HG02970 (cell line): Measurements from ENCODE around the gene OR14C36.
"Not testable (repeated sequence)": the region's sequence is repeated elsewhere in the genome, so short reads cannot be mapped to it uniquely, and the experiment has no call there.

Source experiments
- ATAC-seq: cut with Tn5 transposase; IDR thresholded peaks from one replicate; pipeline ENCODE4 v1.9.1; 2021; ENCODE audit warnings: mild to moderate bottlenecking, moderate library complexity, moderate number of reproducible peaks; ENCODE audit not compliant: unreplicated experiment, low FRiP score

The OR14C36 gene

GRCh38 chr1:248348475-248348874 is at the start of gene OR14C36:
Gene OR14C36, plus strand, starts transcription at chr1:248348775. Its CDS starts 0 bp downstream, at chr1:248348775.
- no peak for ATAC-seq

GRCh38 chr1:248303324-248303723 is 45.3 kb upstream of the OR14C36 start, which contains the start of gene OR2T12:
Gene OR2T12, minus strand, starts transcription at chr1:248303424. Its CDS starts 7,846 bp downstream, at chr1:248295578.
- no peak for ATAC-seq

- ATAC-seq, result not testable (repeated sequence)
These were observed 42.9 kb upstream of the OR14C36 start for GRCh38 chr1:248305672-248306071.

GRCh38 chr1:248306103-248306502 is 42.5 kb upstream of the OR14C36 start:
- ATAC-seq, result no peak

- ATAC-seq, result not testable (repeated sequence)
These were observed 41.8 kb upstream of the OR14C36 start for GRCh38 chr1:248306740-248307139.

GRCh38 chr1:248316796-248317195 is 31.8 kb upstream of the OR14C36 start:
- no peak for ATAC-seq

GRCh38 chr1:248324468-248324867 is 24.1 kb upstream of the OR14C36 start, which contains the start of gene OR2M7:
Gene OR2M7, minus strand, starts transcription at chr1:248324568. Its CDS starts 0 bp downstream, at chr1:248324568.
- ATAC-seq, result no peak

GRCh38 chr1:248343451-248343850 is 5.1 kb upstream of the OR14C36 start:
- no peak for ATAC-seq

GRCh38 chr1:248359415-248359814 is 10.8 kb downstream of the OR14C36 start:
- ATAC-seq, result no peak

- ATAC-seq, result no peak
These were observed 12.6 kb downstream of the OR14C36 start, which contains the start of gene OR2T4 for GRCh38 chr1:248361121-248361715. Gene OR2T4, plus strand, starts transcription at chr1:248361665. Its CDS starts 0 bp downstream, at chr1:248361665.

GRCh38 chr1:248366609-248367008 is 18.0 kb downstream of the OR14C36 start:
- no peak for ATAC-seq

- ATAC-seq, result no peak
These were observed 23.8 kb downstream of the OR14C36 start for GRCh38 chr1:248372394-248372793.

GRCh38 chr1:248373761-248374160 is 25.2 kb downstream of the OR14C36 start:
- ATAC-seq, result no peak

- no peak for ATAC-seq
These were observed 26.9 kb downstream of the OR14C36 start, which contains the start of gene OR2T6 for GRCh38 chr1:248375446-248375845. Gene OR2T6, plus strand, starts transcription at chr1:248375746. Its CDS starts 11,863 bp downstream, at chr1:248387609.

GRCh38 chr1:248376916-248377315 is 28.3 kb downstream of the OR14C36 start:
- ATAC-seq, result no peak

- no peak for ATAC-seq
These were observed 32.3 kb downstream of the OR14C36 start for GRCh38 chr1:248380854-248381253.

- ATAC-seq, result no peak
These were observed 39.9 kb downstream of the OR14C36 start for GRCh38 chr1:248388426-248388825.

- ATAC-seq, result no peak
These were observed 44.5 kb downstream of the OR14C36 start for GRCh38 chr1:248393050-248393449.
